GM21423 (cell line): ENCODE measurements around the gene EML2.
A peak's percentile ranks its signal among the peaks of the same experiment; 100 is the strongest.
"Not testable (repeated sequence)": the region's sequence is repeated elsewhere in the genome, so short reads cannot be mapped to it uniquely, and the experiment has no call there.

Experiments used
- ATAC-seq: cut with Tn5 transposase; IDR thresholded peaks from one replicate; pipeline ENCODE4 v1.9.1; 2021; ENCODE audit warnings: mild to moderate bottlenecking, moderate library complexity; ENCODE audit not compliant: unreplicated experiment

Gene EML2

GRCh38 chr19:45638930-45639729, at the start of gene EML2:
Gene EML2 (minus strand): TSS chr19:45639397. CDS start chr19:45639376, 21 bp downstream.
- no peak for ATAC-seq

- no peak for ATAC-seq
These were observed 48.4 kb upstream of the EML2 start for GRCh38 chr19:45687599-45687998.

- not testable (repeated sequence) for ATAC-seq
These were observed 45.8 kb upstream of the EML2 start for GRCh38 chr19:45685045-45685444.

- ATAC-seq, result no peak
These were observed 43.7 kb upstream of the EML2 start for GRCh38 chr19:45682908-45683307.

GRCh38 chr19:45682117-45682516, 42.9 kb upstream of the EML2 start:
- ATAC-seq, result no peak

GRCh38 chr19:45681391-45682015, 42.3 kb upstream of the EML2 start:
- ATAC-seq, result peak; percentile 70

- peak; percentile 46 for ATAC-seq
These were observed 38.4 kb upstream of the EML2 start for GRCh38 chr19:45677351-45678230.

- ATAC-seq, result no peak
These were observed 37.7 kb upstream of the EML2 start for GRCh38 chr19:45676851-45677263.

GRCh38 chr19:45674946-45675345, 35.7 kb upstream of the EML2 start:
- ATAC-seq, result no peak

- ATAC-seq, result peak; percentile 46
These were observed 31.7 kb upstream of the EML2 start for GRCh38 chr19:45670670-45671453.

- ATAC-seq, result peak; percentile 2
These were observed 29.2 kb upstream of the EML2 start for GRCh38 chr19:45668342-45668871.

GRCh38 chr19:45667620-45668341, 28.6 kb upstream of the EML2 start, which contains the start of gene GIPR:
Gene GIPR (plus strand): TSS chr19:45668221. CDS start chr19:45669521, 1,300 bp downstream.
- no peak for ATAC-seq

- ATAC-seq, result no peak
These were observed 25.4 kb upstream of the EML2 start for GRCh38 chr19:45664575-45664974.

- ATAC-seq, result no peak
These were observed 24.6 kb upstream of the EML2 start for GRCh38 chr19:45663800-45664199.

- no peak for ATAC-seq
These were observed 21.4 kb upstream of the EML2 start for GRCh38 chr19:45660636-45661035.

- no peak for ATAC-seq
These were observed 20.0 kb upstream of the EML2 start for GRCh38 chr19:45659096-45659729.

GRCh38 chr19:45657520-45658167, 18.4 kb upstream of the EML2 start:
- ATAC-seq, result no peak

GRCh38 chr19:45655073-45655472, 15.9 kb upstream of the EML2 start:
- no peak for ATAC-seq

GRCh38 chr19:45653634-45654033, 14.4 kb upstream of the EML2 start:
- ATAC-seq, result no peak
